ELR (cell line): ENCODE data around the gene NRIP2.

ENCODE experiments used
- DNase-seq: peaks from one replicate; pipeline ENCODE4 v3.0.0-alpha.2; 2015; ENCODE audit warnings: low read depth

The NRIP2 gene

GRCh38 chr12:2844786-2845185, 10.0 kb upstream of the NRIP2 start:
- no peak for DNase-seq

- no peak for DNase-seq
Measured at GRCh38 chr12:2842948-2843347, 8.1 kb upstream of the NRIP2 start.

- DNase-seq, result no peak
Measured at GRCh38 chr12:2841056-2841650, 6.3 kb upstream of the NRIP2 start.

- DNase-seq, result no peak
Measured at GRCh38 chr12:2836574-2836973, 1.7 kb upstream of the NRIP2 start.

GRCh38 chr12:2835691-2836403, 1.0 kb upstream of the NRIP2 start:
- no peak for DNase-seq

GRCh38 chr12:2833810-2834209, 1.0 kb downstream of the NRIP2 start:
- no peak for DNase-seq

- DNase-seq, result no peak
Measured at GRCh38 chr12:2833327-2833726, 1.5 kb downstream of the NRIP2 start.

- no peak for DNase-seq
Measured at GRCh38 chr12:2832550-2833127, 2.2 kb downstream of the NRIP2 start.

GRCh38 chr12:2829275-2829674, 5.6 kb downstream of the NRIP2 start:
- no peak for DNase-seq

- no peak for DNase-seq
Measured at GRCh38 chr12:2826721-2827515, 7.9 kb downstream of the NRIP2 start.

GRCh38 chr12:2826036-2826435, 8.8 kb downstream of the NRIP2 start:
- DNase-seq, result no peak

- DNase-seq, result no peak
Measured at GRCh38 chr12:2825132-2825531, 9.7 kb downstream of the NRIP2 start.

- no peak for DNase-seq
Measured at GRCh38 chr12:2824541-2824940, 10.3 kb downstream of the NRIP2 start.

- DNase-seq, result no peak
Measured at GRCh38 chr12:2823483-2823882, 11.4 kb downstream of the NRIP2 start.

GRCh38 chr12:2820432-2820831, 14.4 kb downstream of the NRIP2 start:
- DNase-seq, result no peak

GRCh38 chr12:2819810-2820209, 15.0 kb downstream of the NRIP2 start:
- no peak for DNase-seq

- peak; percentile 85 for DNase-seq
Measured at GRCh38 chr12:2813214-2814185, 21.3 kb downstream of the NRIP2 start.

GRCh38 chr12:2812290-2813213, 22.3 kb downstream of the NRIP2 start, which contains the start of gene ITFG2:
Gene ITFG2, plus strand, starts transcription at chr12:2812668. Its CDS starts 93 bp downstream, at chr12:2812761.
- DNase-seq, result peak; percentile 99

GRCh38 chr12:2811801-2812200, 23.0 kb downstream of the NRIP2 start:
- no peak for DNase-seq

- no peak for DNase-seq
Measured at GRCh38 chr12:2806700-2807099, 28.1 kb downstream of the NRIP2 start.
